Parathyroid adenoma (tissue), 2 donors: ENCODE data around the gene RNASE12.

Experiments used
- H2AFZ ChIP-seq: fragments of 300-600 bp; sonication (generic); one replicate; pipeline ENCODE4 v1.7.0; 2017; ENCODE audit warnings: antibody characterized with exemption, mild to moderate bottlenecking
- H3K27ac ChIP-seq: fragments of 300-600 bp; sonication (generic); one replicate; pipeline ENCODE4 v1.7.0; 2017
- H3K27me3 ChIP-seq: fragments of 300-600 bp; sonication (generic); one replicate; pipeline ENCODE4 v1.7.0; 2017; ENCODE audit warnings: low read length; ENCODE audit not compliant: control insufficient read depth, insufficient read depth
- H3K36me3 ChIP-seq: fragments of 300-600 bp; sonication (generic); one replicate; pipeline ENCODE4 v1.7.0; 2017; ENCODE audit warnings: low read length; ENCODE audit not compliant: control insufficient read depth, insufficient read depth
- H3K4me1 ChIP-seq: fragments of 300-600 bp; sonication (generic); one replicate; pipeline ENCODE4 v1.7.0; 2017; ENCODE audit warnings: control low read depth
- H3K4me2 ChIP-seq: fragments of 300-600 bp; sonication (generic); one replicate; pipeline ENCODE4 v1.7.0; 2017; ENCODE audit warnings: low read length
- H3K4me3 ChIP-seq: fragments of 300-600 bp; sonication (generic); one replicate; pipeline ENCODE4 v1.7.0; 2017; ENCODE audit warnings: low read depth, low read length
- H3K79me2 ChIP-seq: fragments of 300-600 bp; sonication (generic); one replicate; pipeline ENCODE4 v1.7.0; 2017; ENCODE audit warnings: control low read depth
- H3K9ac ChIP-seq: fragments of 300-600 bp; sonication (generic); one replicate; pipeline ENCODE4 v1.7.0; 2017; ENCODE audit warnings: mild to moderate bottlenecking
- H3K9me3 ChIP-seq: fragments of 300-600 bp; sonication (generic); one replicate; pipeline ENCODE4 v1.7.0; 2017; ENCODE audit warnings: low read length; ENCODE audit not compliant: control insufficient read depth
- TF ChIP-seq, protein P1 (sequence below): fragments of 300-600 bp; sonication (generic); IDR thresholded peaks from one replicate; pipeline ENCODE4 v1.7.0; 2017; ENCODE audit warnings: antibody characterized with exemption, mild to moderate bottlenecking
- donor health status: primary hyperparathyroidism.

Gene RNASE12

DNA sequence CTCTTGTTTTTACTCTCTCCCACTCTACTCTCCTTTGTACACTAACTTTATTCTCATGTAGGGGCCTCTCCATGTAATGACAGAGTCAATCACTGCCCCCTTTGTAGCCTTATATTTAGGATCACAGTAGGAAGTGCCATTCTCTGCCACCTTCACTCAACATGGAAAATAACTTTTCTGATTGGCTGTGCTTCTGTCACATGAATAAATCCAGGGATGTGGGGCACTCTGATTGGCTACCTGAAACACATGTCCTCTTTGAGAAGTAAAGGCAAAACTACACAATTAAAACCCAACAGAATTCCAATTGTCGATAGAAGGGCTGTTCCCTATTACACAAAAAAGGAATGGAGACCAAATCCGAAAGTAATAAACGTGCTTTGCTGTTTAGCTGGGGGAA is 30.2 kb downstream of the RNASE12 start, which contains the start of gene RNASE9:
RNASE9 (minus strand) TSS at position 87 of the 400 bp plus-strand sequence.
- Histone ChIP-seq H3K4me1 (peaks cover 2% of the 10 kb centered on the region), H3K79me2 (no peaks in the 10 kb centered on the region), H2AFZ (no peak within 1 kb of the TSS), H3K9ac (no peak within 1 kb of the TSS), H3K27ac (no peak within 1 kb of the TSS), H3K27me3 (no peaks in the 10 kb centered on the region), H3K4me2 (no peak within 1 kb of the TSS), H3K4me3 (no peak within 1 kb of the TSS), H3K9me3 (no peaks in the 10 kb centered on the region), H3K36me3 (no peaks in the 10 kb centered on the region)
- TF ChIP-seq, protein P1, sequence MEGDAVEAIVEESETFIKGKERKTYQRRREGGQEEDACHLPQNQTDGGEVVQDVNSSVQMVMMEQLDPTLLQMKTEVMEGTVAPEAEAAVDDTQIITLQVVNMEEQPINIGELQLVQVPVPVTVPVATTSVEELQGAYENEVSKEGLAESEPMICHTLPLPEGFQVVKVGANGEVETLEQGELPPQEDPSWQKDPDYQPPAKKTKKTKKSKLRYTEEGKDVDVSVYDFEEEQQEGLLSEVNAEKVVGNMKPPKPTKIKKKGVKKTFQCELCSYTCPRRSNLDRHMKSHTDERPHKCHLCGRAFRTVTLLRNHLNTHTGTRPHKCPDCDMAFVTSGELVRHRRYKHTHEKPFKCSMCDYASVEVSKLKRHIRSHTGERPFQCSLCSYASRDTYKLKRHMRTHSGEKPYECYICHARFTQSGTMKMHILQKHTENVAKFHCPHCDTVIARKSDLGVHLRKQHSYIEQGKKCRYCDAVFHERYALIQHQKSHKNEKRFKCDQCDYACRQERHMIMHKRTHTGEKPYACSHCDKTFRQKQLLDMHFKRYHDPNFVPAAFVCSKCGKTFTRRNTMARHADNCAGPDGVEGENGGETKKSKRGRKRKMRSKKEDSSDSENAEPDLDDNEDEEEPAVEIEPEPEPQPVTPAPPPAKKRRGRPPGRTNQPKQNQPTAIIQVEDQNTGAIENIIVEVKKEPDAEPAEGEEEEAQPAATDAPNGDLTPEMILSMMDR, result no peak

DNA sequence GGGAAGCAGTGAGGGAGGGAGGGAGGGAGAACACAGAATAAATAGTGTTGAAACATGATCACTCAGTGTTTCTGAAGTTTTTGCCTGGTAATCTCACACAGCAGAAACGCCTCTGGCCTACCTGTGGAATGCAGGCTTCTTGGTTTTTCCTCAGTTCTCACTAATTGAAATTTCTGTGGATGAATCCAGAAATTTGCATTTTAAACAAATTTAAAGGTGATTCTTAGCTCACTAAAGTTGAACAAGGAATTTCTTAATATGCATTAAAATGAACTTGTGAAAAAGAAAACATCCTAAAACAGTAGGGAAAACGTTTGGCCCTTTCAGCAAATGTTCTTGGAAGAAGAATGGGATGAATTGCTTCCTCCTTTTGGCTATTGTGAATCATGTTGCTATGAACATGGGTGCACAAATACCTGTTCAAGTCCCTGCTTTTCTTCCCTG is 31.7 kb downstream of the RNASE12 start:
- peaks cover 2% of the 10 kb centered on the region for H3K4me1 ChIP-seq
- H3K4me3 ChIP-seq, result no peak overlapping the region
- no peak overlapping the region for H3K27ac ChIP-seq
- no peak overlapping the region for H3K9ac ChIP-seq
- TF ChIP-seq, protein P1, result no peak
- H3K36me3 ChIP-seq, result no peaks in the 10 kb centered on the region
- H2AFZ ChIP-seq, result no peak overlapping the region
- H3K9me3 ChIP-seq, result no peaks in the 10 kb centered on the region
- H3K4me2 ChIP-seq, result no peak overlapping the region
- no peaks in the 10 kb centered on the region for H3K27me3 ChIP-seq
- H3K79me2 ChIP-seq, result no peaks in the 10 kb centered on the region

DNA sequence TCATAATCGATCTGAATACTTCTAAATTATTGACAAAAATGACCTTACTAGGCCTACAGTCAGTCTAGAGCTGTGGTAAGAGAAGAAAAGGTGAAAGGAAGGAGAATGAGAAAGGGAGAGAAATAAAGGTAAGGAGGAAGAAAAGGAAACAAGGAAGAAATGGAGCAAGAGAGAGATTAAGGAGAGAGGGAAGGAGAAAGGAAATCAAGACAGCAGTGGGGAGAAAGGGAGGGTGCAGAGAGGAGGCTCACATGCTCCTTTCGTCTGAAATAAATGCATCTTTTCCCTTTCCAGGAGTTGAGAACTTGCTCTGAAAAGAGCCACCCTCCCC is 34.0 kb downstream of the RNASE12 start:
- Histone ChIP-seq H3K4me3 (no peak overlapping the region), H3K27me3 (no peaks in the 10 kb centered on the region), H3K9me3 (no peaks in the 10 kb centered on the region), H3K4me1 (peaks cover 2% of the 10 kb centered on the region), H3K9ac (no peak overlapping the region), H3K27ac (no peak overlapping the region), H3K36me3 (no peaks in the 10 kb centered on the region), H3K4me2 (no peak overlapping the region), H3K79me2 (no peaks in the 10 kb centered on the region), H2AFZ (no peak overlapping the region)
- TF ChIP-seq, protein P1, result no peak

GRCh38 chr14:20556500-20557211 is 34.5 kb downstream of the RNASE12 start:
- Histone ChIP-seq H3K36me3 (no peaks in the 10 kb centered on the region), H3K4me1 (peaks cover 2% of the 10 kb centered on the region), H3K9ac (no peak overlapping the region), H3K4me2 (no peak overlapping the region), H3K27ac (no peak overlapping the region), H3K9me3 (no peaks in the 10 kb centered on the region), H2AFZ (no peak overlapping the region), H3K27me3 (no peaks in the 10 kb centered on the region), H3K4me3 (no peak overlapping the region), H3K79me2 (no peaks in the 10 kb centered on the region)
- TF ChIP-seq, protein P1, result no peak

DNA sequence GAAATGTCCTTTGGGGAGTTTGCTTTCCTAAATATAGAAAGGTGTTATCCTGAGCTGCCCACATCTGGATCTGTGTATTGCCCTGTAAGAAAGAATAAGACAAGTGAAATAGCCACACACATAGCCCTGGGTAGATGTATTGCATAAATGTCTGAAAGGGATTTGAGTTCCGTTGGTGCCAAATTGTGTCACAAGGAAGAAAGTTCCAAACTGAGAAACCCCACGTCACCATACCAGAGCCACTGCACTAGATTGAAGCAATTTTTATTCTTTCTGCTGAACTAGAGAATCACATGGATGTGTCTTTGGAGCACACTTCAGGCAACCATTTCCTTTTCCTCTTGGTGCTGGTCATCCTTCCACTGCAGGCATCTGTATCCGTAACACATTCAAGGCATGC is 35.3 kb downstream of the RNASE12 start:
- no peak overlapping the region for H3K9ac ChIP-seq
- no peaks in the 10 kb centered on the region for H3K36me3 ChIP-seq
- H2AFZ ChIP-seq, result no peak overlapping the region
- H3K27me3 ChIP-seq, result no peaks in the 10 kb centered on the region
- H3K4me2 ChIP-seq, result no peak overlapping the region
- no peak overlapping the region for H3K4me3 ChIP-seq
- TF ChIP-seq, protein P1, result no peak
- no peaks in the 10 kb centered on the region for H3K79me2 ChIP-seq
- H3K27ac ChIP-seq, result no peak overlapping the region
- H3K9me3 ChIP-seq, result no peaks in the 10 kb centered on the region
- peaks cover 2% of the 10 kb centered on the region for H3K4me1 ChIP-seq
